A673 (cell line): Measurements from ENCODE around the gene MTHFD1L.
"Not testable (repeated sequence)": the region's sequence is repeated elsewhere in the genome, so short reads cannot be mapped to it uniquely, and the experiment has no call there.

Source experiments
- CTCF ChIP-seq: fragments of 300-800, 200-600 bp; sonication (generic); conservative IDR thresholded peaks from 2 replicates; pipeline ENCODE4 v1.5.1; 2017; ENCODE audit warnings: low read depth, mild to moderate bottlenecking, antibody characterized with exemption, low read length, moderate library complexity, mixed read lengths
- EZH2 ChIP-seq: fragments of 200-600 bp; sonication (generic); IDR thresholded peaks from 2 replicates; pipeline ENCODE4 v1.6.1; 2017; ENCODE audit warnings: borderline replicate concordance, low read depth, mild to moderate bottlenecking, mixed read lengths, antibody characterized with exemption, low read length; ENCODE audit not compliant: poor library complexity, severe bottlenecking

GRCh38 chr6:151126417-151126724 lies 260.9 kb downstream of the MTHFD1L start:
- not testable (repeated sequence) for TF ChIP-seq CTCF, EZH2
